Measurements from ENCODE around the gene CUEDC2.

- TF ChIP-seq CTCF (IDR thresholded peaks at IDR 0.05; ENCODE audit: low read depth, low read length) (no peak), EZH2phosphoT487 (IDR thresholded peaks at IDR 0.05; ENCODE audit: low read depth) (no peak)
These were observed 19.2 kb downstream of the CUEDC2 start for GRCh38 chr10:102413053-102413705.

Measured in OCI-LY3 (cell line).